Activated naive CD4-positive, alpha-beta T cell (primary cell): ENCODE results near the gene TBX18.

ENCODE experiments used
- DNase-seq, 4 experiments: peaks; one replicate each; lab custom pipeline; 2025; lab: John Stamatoyannopoulos, UW

The TBX18 gene

GRCh38 chr6:84748376-84748775 is 16.0 kb downstream of the TBX18 start:
- no peak for DNase-seq

DNA sequence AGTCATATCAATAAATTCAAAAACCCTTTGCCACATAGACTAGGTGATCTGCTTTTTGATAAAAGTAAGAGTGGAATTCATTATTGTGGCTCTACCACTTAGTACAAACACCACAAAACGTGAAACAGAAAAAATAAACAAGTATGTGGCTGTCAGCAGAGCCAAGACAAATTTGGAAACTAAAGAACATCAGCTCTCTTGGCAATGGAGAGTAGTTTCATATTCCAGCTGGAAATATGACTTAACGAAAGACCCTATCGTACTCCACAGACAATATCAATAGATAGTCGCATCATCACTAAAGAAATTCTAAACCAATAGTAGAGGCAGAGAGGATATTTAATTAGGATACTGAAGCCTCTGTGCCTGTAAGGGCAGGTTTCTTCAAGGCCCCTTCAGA is 20.8 kb downstream of the TBX18 start:
- DNase-seq: no peak

GRCh38 chr6:84740385-84740784 is 24.0 kb downstream of the TBX18 start:
- no peak for DNase-seq

- DNase-seq: no peak
These were observed 24.6 kb downstream of the TBX18 start for GRCh38 chr6:84739866-84740208.

DNA sequence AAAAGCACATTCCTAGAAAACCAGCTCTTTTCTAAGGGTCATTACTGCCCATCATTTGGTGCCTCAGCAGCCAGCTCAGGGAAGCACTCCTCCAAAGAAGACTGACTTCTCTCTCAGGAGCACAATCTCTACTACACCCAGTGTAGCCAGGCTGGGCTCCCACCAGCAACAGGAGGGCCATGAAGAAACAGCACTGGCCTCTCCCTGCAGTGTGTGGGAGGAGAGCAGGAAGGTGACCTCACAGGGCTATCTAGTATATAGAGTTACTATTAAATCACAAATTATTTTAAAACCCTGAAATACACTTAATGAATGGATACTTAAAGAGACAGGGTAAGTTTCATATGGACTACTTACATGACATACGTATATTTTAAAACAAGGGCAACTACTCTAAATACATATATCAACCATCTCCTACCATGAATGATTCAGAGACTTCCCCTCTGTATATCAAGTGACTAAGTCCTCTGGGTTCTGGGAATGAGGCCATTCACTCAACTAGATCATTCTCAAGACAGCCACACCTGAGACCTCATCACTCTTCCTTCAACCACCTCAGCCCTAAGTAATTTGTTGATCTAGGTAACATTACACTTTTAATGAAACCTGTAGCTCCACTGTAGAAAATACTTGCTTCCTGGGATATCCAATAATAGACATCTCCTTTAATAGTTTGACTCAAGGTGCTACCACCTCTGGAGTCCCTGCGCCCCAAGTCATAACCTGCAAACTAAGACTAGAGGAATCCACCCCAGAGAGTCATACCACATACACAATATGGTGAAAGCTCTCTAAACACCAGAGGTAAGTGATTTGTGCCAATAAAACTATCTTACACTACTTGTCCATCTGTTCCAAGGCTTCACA is 25.2 kb downstream of the TBX18 start:
- no peak for DNase-seq

GRCh38 chr6:84733889-84734288 is 30.5 kb downstream of the TBX18 start:
- DNase-seq: no peak

GRCh38 chr6:84731901-84732300 is 32.5 kb downstream of the TBX18 start:
- no peak for DNase-seq

GRCh38 chr6:84731401-84731800 is 33.0 kb downstream of the TBX18 start:
- DNase-seq: no peak

- no peak for DNase-seq
These were observed 35.8 kb downstream of the TBX18 start for GRCh38 chr6:84728602-84729001.

DNA sequence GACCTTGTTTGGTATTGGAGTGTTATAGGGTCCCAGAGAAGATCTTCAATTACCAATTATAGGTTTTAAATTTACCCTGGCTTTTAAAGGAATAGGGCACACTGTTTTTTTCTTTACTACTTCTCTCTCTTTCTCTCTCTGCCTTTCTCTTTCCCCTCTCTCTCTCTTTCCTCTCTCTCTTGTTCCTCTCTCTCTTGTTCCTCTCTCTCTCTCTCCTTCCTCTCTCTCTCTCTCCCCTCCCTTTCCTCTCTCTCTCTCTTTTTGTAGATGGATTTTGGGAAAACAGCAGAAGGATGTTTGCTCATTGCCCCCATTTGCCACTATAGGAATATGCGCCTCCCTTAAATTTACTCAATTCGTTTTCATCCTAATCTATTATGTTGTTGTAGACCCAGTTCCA is 45.2 kb downstream of the TBX18 start:
- no peak for DNase-seq

- no peak for DNase-seq
These were observed 46.1 kb downstream of the TBX18 start for GRCh38 chr6:84718038-84718955.

DNA sequence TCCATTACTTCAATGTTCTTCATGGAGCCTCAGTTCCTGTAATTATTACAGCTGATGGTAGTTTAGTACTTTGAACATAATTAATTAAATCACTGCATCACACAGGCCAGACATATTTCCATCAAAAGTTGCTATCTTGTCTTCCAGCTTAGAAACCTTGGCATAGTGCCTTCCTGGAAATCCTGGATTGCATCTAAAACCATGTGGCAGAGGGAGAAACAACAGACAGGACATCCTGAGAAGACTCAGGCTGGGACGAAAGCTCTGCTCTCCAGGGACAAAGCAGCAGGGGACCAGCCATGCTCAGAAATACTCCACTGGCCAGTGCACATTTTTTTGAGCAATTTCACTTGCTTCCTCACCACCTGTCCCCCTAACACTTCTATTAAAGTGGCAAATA is 55.3 kb downstream of the TBX18 start:
- DNase-seq: no peak

DNA sequence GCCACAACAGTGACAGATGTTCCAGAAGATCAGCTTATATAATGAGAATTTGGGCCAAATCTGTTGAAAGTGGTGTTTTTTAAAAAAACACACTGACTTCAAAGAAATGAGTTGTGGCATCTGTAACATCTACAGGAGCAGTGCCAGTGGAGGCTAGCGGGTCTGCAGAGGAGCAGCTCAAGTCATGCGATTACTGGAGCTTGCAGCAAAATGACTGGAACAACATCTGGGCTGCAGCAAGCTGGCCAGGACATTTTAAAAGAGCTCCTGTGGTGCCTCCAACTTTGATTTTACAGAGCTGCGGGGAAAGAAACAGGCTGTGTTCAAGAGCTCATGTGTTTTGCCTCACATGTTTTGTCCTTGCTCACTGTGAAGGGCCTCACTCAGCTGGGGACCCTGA is 57.2 kb downstream of the TBX18 start:
- no peak for DNase-seq

DNA sequence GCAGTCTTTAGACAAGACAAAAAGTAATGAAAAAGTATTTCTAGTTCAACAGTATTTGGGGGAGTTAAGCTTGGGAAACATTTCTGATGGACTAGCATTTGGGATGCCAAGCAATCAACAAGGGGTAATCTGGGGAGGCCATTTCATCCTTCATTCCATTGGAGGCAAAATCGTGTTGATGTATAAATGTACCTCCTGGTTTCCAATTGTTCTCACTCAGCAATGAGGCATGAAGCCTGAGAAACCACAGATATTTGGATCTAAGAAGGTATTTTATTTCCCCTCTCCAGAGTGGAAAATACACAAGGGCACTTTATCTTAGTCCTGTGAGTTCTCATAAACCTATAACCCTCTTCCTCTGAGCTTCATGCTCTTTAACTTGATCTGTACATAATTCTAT is 68.2 kb downstream of the TBX18 start:
- DNase-seq: no peak

DNA sequence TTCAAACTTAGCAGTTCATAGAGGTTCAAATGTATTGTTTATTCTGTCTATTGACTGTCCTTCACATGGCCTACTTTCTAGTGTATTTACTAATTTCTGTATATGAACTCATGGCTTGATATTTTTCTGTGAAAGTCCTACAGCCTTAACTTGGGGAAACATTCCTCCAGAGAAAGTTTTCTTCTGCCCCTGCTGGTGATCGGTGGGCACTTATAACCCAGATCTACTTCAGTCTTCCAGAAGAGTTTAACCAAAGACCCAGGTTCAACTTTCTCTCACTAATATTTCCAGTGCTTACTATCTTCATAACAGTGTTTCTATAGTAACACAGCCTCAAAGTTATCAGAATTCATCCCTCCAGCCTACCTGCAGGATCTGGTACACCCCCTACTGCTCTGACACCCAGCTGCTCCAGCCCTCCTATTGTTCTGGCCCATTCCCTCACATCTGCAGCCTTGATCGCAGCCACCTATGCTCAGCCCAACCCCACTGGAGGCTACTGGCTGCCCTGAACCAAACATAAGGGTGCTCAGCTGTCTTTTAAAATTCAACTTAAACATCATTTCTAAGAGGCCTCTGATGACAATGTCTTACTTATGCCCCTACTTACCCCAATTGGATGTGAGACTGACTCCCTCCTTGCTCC is 72.3 kb downstream of the TBX18 start:
- no peak for DNase-seq

DNA sequence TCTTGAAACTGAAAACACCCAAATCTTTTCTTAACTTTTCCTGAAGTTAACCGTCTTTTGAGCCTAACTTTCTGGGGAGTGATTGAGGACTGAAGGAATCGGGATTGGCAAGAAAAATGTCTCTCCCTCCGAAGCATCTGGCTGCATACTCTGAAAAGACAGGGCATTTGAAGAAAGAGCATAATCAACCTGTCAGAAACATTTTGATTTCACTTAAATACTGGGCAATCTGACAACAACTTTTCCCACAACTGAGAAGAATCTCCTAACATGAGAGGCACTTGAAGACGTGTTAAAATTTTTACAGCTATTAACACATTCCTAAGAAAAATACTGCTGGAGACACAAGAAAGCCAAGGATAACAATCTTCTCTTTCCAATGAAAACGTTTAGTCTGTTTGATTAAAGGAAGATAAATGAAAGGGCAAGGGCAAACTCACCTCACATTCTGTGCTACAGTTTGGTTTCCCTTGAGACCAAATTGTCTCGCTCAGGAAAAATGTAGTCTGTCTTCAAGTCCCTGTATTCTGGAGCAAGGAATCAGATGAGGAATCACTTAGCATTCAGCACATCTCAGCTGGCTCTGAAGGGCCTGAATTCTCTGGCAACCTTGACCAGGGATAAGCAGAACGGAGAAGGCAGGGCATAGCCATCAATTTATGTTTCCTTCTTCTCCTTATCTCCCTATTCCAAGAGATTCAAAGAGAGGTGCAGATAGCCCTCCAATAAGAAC is 76.1 kb downstream of the TBX18 start:
- DNase-seq: no peak

- no peak for DNase-seq
These were observed 77.0 kb downstream of the TBX18 start for GRCh38 chr6:84687431-84687830.

DNA sequence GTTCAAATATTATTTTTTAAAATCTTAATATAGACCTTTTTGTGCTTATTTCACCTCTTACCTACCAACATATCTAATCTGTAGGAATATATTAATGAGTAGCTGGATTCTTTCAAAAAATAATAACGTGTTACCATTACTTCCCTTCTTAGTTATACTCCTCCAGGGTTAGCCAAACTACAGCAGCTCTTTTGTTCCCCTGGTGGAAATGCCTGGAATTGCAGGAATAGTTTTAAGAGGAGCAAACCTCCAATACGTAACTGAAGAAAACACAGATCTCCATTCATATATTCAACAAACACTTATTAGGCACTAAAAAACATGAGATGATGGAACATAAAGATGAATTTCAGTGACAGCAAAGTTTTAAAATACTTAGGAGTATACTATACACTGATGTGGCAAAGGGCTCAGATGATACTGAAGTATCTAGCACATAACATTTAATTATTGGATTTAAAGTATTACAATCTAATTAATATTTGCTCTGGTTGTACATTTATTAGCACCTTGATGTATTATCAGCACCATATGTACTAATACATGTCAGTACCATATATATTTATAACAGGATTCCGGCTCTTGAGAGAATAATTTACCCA is 78.3 kb downstream of the TBX18 start:
- DNase-seq: no peak

GRCh38 chr6:84681693-84682326 is 82.6 kb downstream of the TBX18 start:
- no peak for DNase-seq

- no peak for DNase-seq
These were observed 88.7 kb downstream of the TBX18 start for GRCh38 chr6:84675651-84676050.

DNA sequence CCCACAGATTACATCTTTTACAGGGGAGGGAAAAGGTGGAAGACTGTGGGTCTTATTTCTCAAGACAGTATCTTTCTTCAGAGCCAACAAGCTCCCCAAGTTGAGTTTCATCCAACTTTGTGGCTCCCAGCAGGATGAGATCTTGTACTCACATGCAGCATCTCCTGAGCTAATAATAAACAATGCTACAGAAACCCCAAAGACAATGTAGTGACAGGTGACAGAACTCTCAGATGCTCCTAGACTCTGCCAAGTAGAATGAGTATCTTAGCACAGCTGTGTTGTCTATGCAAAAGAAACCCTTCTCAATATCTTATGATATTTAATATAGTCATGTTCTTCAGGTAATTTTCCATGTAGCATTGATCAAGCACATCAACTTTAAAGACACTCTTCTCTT is 90.0 kb downstream of the TBX18 start:
- no peak for DNase-seq
